Activated T-cell treated with anti-CD3 and anti-CD28 coated beads, Interleukin-2, amount 50 U/mL, for 1 hour (primary cell): ENCODE measurements around the gene WAS.
"Not testable (repeated sequence)": the region's sequence is repeated elsewhere in the genome, so short reads cannot be mapped to it uniquely, and the experiment has no call there.

Experiments used
- DNase-seq: peaks from one replicate; pipeline ENCODE4 v3.0.0-alpha.2; 2020

The WAS gene

GRCh38 chrX:48683411-48683982 lies at the start of gene WAS:
Gene WAS, plus strand, starts transcription at chrX:48683799. Its CDS starts 55 bp downstream, at chrX:48683854.
- peak; percentile 40 for DNase-seq

GRCh38 chrX:48636301-48636700 lies 47.3 kb upstream of the WAS start:
- no peak for DNase-seq

DNA sequence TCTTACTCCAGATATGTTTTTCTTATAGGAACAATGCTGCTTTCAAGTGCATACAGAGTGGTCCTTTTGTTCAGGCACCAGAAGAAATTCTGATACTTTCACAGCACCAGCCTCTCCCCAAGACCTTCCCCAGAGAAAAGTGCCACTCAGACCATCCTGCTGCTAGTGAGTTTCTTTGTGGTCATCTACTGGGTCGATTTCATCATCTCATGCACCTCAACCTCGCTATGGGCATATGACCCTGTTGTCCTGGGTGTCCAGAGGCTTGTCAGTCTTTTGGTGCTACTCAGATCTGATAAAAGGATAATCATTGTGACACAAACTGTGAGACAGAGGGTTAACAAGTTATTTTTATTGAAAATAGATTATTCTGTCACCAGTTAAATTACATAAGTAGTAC lies 46.8 kb upstream of the WAS start:
- DNase-seq: no peak

GRCh38 chrX:48645669-48646068 lies 37.9 kb upstream of the WAS start:
- DNase-seq: no peak

DNA sequence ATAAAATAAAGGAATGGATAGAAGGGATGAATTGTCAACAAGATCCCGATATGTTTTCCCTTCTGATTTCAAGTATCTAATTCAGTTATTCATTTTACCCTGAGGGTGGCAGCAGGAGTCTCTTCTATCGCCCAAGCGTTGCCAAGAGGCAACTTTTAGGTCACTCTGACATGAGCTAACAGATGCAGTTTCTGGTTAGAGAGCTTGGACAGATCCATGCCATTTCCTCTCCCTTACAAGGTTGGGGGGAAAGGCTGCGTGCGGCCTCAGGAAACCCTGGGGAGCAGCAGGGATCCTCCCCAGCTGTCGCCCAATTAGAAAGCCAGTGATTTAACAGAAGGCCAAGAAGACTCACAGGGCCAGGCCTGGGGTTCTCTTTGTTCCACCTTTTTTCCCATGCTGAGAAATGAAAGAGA lies 35.3 kb upstream of the WAS start:
- peak; percentile 29 for DNase-seq

DNA sequence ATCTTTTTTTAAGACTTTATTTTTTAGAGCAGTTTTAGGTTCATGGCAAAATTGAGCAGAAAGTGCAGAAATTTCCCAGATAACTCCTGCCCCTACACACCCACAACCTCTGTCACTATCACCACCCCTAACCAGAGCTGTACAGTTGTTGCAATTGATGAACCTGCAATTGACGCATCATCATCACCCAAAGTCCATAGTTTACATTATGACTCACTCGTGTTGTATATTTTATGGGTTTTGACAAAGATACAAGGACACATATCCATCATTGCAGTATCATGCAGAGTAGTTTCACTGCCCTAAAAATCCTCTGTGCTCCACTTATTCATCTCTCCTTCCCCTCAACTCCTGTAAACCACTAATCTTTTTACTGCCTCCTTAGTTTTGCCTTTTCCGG lies 34.5 kb upstream of the WAS start:
- DNase-seq: no peak

DNA sequence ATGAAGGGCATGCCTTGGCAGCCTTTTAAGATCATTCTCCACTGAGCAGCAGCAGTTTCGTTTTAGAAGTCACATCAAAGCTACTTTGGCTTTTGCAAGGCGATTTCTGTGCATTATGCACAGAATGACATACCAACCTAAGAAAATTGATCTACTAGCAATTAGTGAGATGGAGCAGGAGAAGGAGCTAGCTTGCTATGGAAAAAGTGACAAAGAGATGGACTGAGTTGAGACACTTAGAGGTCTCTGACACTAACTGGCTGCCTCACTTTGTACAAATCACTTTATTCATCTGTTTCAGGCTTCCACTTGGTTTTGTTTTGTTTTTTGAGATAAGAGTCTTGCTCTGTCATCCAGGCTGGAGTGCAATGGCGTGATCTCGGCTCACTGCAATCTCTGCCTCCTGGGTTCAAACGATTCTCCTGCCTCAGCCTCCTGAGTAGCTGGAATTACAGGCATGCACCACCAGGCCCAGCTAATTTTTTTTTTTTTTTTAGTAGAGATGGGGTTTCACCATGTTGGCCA lies 31.5 kb upstream of the WAS start:
- not testable (repeated sequence) for DNase-seq

- not testable (repeated sequence) for DNase-seq
Measured at GRCh38 chrX:48654746-48655145, 28.9 kb upstream of the WAS start.

GRCh38 chrX:48659686-48660085 lies 23.9 kb upstream of the WAS start:
- not testable (repeated sequence) for DNase-seq

- DNase-seq: no peak
Measured at GRCh38 chrX:48663241-48663640, 20.4 kb upstream of the WAS start.

- DNase-seq: no peak
Measured at GRCh38 chrX:48664156-48664555, 19.4 kb upstream of the WAS start.

- no peak for DNase-seq
Measured at GRCh38 chrX:48665991-48666390, 17.6 kb upstream of the WAS start.

GRCh38 chrX:48666649-48667048 lies 16.9 kb upstream of the WAS start:
- DNase-seq: no peak

GRCh38 chrX:48667509-48667908 lies 16.1 kb upstream of the WAS start:
- DNase-seq: no peak

- not testable (repeated sequence) for DNase-seq
Measured at GRCh38 chrX:48668187-48668586, 15.4 kb upstream of the WAS start.

- DNase-seq: peak; percentile 86
Measured at GRCh38 chrX:48676106-48676892, 7.3 kb upstream of the WAS start.

- no peak for DNase-seq
Measured at GRCh38 chrX:48676893-48677270, 6.7 kb upstream of the WAS start.

- DNase-seq: no peak
Measured at GRCh38 chrX:48677516-48677915, 6.1 kb upstream of the WAS start.

DNA sequence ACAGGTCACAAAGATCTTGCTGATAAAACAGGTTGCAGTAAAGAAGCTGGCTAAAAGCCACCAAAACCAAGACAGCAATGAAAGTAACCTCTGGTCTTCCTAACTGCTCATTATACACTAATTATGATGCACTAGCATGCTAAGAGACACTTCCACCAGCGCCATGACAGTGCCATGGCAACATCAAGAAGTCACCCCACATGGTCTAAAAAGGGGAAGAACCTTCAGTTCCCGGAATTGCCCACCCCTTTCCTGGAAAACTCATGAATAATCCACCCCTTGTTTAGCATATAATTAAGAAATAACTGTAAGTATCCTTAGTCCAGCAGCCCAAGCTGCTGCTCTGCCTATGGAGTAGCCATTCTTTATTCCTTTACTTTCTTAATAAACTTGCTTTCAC lies 3.1 kb upstream of the WAS start:
- DNase-seq: not testable (repeated sequence)

GRCh38 chrX:48680925-48681324 lies 2.7 kb upstream of the WAS start:
- not testable (repeated sequence) for DNase-seq

DNA sequence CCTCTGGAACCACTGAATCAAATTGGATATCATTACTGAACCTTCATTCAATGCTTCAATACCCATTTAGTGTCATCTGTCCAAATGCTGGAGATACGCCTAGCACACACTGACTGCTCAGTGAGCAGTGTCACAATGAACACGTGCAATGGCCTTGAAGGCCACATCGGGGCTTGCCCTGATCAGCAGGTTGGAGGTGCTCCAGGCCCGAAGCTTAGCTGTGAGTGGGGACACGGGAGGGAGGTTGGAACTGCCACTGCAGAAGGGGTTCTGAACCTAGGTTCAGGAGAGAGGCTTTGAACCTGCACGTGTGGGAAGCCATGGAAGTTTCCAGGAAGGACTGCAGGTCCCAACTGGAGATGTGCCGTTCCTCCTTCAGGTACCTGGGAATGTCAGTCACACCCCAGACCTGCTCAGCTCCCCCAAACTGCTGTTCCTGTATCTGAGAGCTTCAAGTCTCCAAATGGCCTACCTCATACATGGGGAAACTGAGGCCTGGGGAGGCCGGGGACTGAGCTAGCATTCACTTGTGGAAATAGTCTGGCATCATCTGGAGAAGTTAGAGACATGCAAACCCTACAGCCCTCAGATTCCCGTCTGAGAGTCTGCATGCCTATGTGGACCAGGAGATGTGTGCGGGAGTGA lies 1.9 kb upstream of the WAS start:
- DNase-seq: no peak

GRCh38 chrX:48682795-48683194 lies 804 bp upstream of the WAS start:
- not testable (repeated sequence) for DNase-seq

DNA sequence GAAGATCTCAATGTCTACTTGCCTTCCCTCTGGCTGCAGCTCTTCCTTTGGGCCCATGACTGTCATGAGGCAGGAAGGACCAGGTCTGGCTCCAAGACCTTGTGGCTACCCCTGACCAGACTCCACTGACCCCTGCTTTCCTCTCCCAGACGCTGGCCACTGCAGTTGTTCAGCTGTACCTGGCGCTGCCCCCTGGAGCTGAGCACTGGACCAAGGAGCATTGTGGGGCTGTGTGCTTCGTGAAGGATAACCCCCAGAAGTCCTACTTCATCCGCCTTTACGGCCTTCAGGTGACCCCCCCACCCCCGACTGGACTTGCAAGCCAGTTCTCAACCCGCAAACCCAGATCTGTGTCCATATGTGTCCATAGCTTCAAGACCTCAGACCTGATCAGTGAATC lies 535 bp downstream of the WAS start:
- no peak for DNase-seq

DNA sequence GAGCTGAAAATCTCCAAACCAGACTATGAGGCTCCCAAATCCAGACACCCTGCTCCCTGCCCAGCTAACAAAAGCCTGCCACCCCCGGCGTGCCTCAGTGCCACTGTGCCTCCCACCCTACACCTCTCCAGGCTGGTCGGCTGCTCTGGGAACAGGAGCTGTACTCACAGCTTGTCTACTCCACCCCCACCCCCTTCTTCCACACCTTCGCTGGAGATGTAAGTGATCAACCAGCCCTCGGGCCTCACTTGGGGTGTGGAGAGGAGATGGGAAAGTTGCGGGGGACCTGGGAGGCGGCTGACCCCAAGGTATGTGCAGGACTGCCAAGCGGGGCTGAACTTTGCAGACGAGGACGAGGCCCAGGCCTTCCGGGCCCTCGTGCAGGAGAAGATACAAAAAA lies 1.8 kb downstream of the WAS start:
- DNase-seq: no peak
